ENCODE data around the gene KRT32. TPM values are rescaled to one million over a fixed set of nuclear protein-coding genes. Genes with fewer than 3 reads are reported as not detected.
A peak's percentile ranks its signal among the peaks of the same experiment; 100 is the strongest.

Gene KRT32
- total RNA-seq, 1 experiment from 2014 or later: not detected

- Histone ChIP-seq H3K27ac (no peak overlapping the region), H3K9me3 (replicated peaks) (no peaks in the 10 kb centered on the region), H3K36me3 (no peaks in the 10 kb centered on the region), H3K4me1 (replicated peaks) (no peaks in the 10 kb centered on the region), H3K27me3 (replicated peaks) (no peaks in the 10 kb centered on the region), H3K4me3 (no peak overlapping the region)
- DNase-seq (ENCODE audit: low read depth in 1 of 2, low spot score in 2 of 2): no peak
These were observed 18.0 kb upstream of the KRT32 start for GRCh38 chr17:41484920-41485904.

GRCh38 chr17:41483991-41484826 lies 17.0 kb upstream of the KRT32 start:
- no peaks in the 10 kb centered on the region for H3K4me1 ChIP-seq (replicated peaks)
- no peaks in the 10 kb centered on the region for H3K27me3 ChIP-seq (replicated peaks)
- no peak for DNase-seq (ENCODE audit: low read depth in 1 of 2, low spot score in 2 of 2)
- no peak overlapping the region for H3K27ac ChIP-seq
- H3K36me3 ChIP-seq: no peaks in the 10 kb centered on the region
- H3K4me3 ChIP-seq: no peak overlapping the region
- H3K9me3 ChIP-seq (replicated peaks): no peaks in the 10 kb centered on the region

- Histone ChIP-seq H3K9me3 (replicated peaks) (no peaks in the 10 kb centered on the region), H3K4me3 (no peak overlapping the region), H3K27me3 (replicated peaks) (no peaks in the 10 kb centered on the region), H3K4me1 (replicated peaks) (no peaks in the 10 kb centered on the region), H3K36me3 (no peaks in the 10 kb centered on the region), H3K27ac (no peak overlapping the region)
- DNase-seq (ENCODE audit: low read depth in 1 of 2, low spot score in 2 of 2): no peak
These were observed 16.3 kb upstream of the KRT32 start for GRCh38 chr17:41483531-41483930.

GRCh38 chr17:41481036-41481435 lies 13.8 kb upstream of the KRT32 start, which contains the start of gene KRT35:
KRT35 (minus strand) TSS chr17:41481151; CDS start chr17:41481097, 54 bp downstream.
- no peaks in the 10 kb centered on the region for H3K36me3 ChIP-seq
- DNase-seq (ENCODE audit: low read depth in 1 of 2, low spot score in 2 of 2): no peak

GRCh38 chr17:41480581-41480980 lies 13.4 kb upstream of the KRT32 start:
- Histone ChIP-seq H3K27ac (no peak overlapping the region), H3K4me3 (no peak overlapping the region), H3K9me3 (replicated peaks) (no peaks in the 10 kb centered on the region), H3K27me3 (replicated peaks) (no peaks in the 10 kb centered on the region), H3K4me1 (replicated peaks) (no peaks in the 10 kb centered on the region), H3K36me3 (no peaks in the 10 kb centered on the region)
- no peak for DNase-seq (ENCODE audit: low read depth in 1 of 2, low spot score in 2 of 2)

More at GRCh38 chr17:41481036-41481435, 13.8 kb upstream of the KRT32 start, which contains the start of gene KRT35:
- Histone ChIP-seq H3K4me3 (no peak within 1 kb of the TSS), H3K27ac (no peak within 1 kb of the TSS), H3K4me1 (replicated peaks) (no peaks in the 10 kb centered on the region), H3K27me3 (replicated peaks) (no peaks in the 10 kb centered on the region), H3K9me3 (replicated peaks) (no peaks in the 10 kb centered on the region)

- Histone ChIP-seq H3K36me3 (no peaks in the 10 kb centered on the region), H3K4me3 (no peak overlapping the region), H3K9me3 (replicated peaks) (no peaks in the 10 kb centered on the region), H3K27ac (no peak overlapping the region), H3K4me1 (replicated peaks) (no peaks in the 10 kb centered on the region), H3K27me3 (replicated peaks) (no peaks in the 10 kb centered on the region)
- no peak for DNase-seq (ENCODE audit: low read depth in 1 of 2, low spot score in 2 of 2)
These were observed 12.9 kb upstream of the KRT32 start for GRCh38 chr17:41480136-41480535.

- Histone ChIP-seq H3K36me3 (no peaks in the 10 kb centered on the region), H3K4me1 (replicated peaks) (no peaks in the 10 kb centered on the region), H3K27me3 (replicated peaks) (no peaks in the 10 kb centered on the region), H3K4me3 (no peak overlapping the region), H3K27ac (no peak overlapping the region), H3K9me3 (replicated peaks) (no peaks in the 10 kb centered on the region)
- no peak for DNase-seq (ENCODE audit: low read depth in 1 of 2, low spot score in 2 of 2)
These were observed 11.1 kb upstream of the KRT32 start for GRCh38 chr17:41478237-41478636.

- Histone ChIP-seq H3K27ac (no peak overlapping the region), H3K4me3 (no peak overlapping the region), H3K36me3 (no peaks in the 10 kb centered on the region), H3K27me3 (replicated peaks) (no peaks in the 10 kb centered on the region), H3K9me3 (replicated peaks) (no peaks in the 10 kb centered on the region), H3K4me1 (replicated peaks) (no peaks in the 10 kb centered on the region)
- no peak for DNase-seq (ENCODE audit: low read depth in 1 of 2, low spot score in 2 of 2)
These were observed 10.0 kb upstream of the KRT32 start for GRCh38 chr17:41476866-41477815.

- H3K36me3 ChIP-seq: no peaks in the 10 kb centered on the region
- no peak overlapping the region for H3K4me3 ChIP-seq
- H3K27me3 ChIP-seq (replicated peaks): no peaks in the 10 kb centered on the region
- H3K4me1 ChIP-seq (replicated peaks): no peaks in the 10 kb centered on the region
- no peak overlapping the region for H3K27ac ChIP-seq
- no peaks in the 10 kb centered on the region; the same call in 1 of the 2 replicates for H3K9me3 ChIP-seq (replicated peaks)
- DNase-seq (ENCODE audit: low read depth in 1 of 2, low spot score in 2 of 2): no peak
These were observed 8.2 kb upstream of the KRT32 start for GRCh38 chr17:41475421-41475820.

- no peaks in the 10 kb centered on the region for H3K36me3 ChIP-seq
- no peaks in the 10 kb centered on the region for H3K27me3 ChIP-seq (replicated peaks)
- H3K4me1 ChIP-seq (replicated peaks): no peaks in the 10 kb centered on the region
- no peak overlapping the region for H3K4me3 ChIP-seq
- no peaks in the 10 kb centered on the region; the same call in 1 of the 2 replicates for H3K9me3 ChIP-seq (replicated peaks)
- no peak for DNase-seq (ENCODE audit: low read depth in 1 of 2, low spot score in 2 of 2)
- H3K27ac ChIP-seq: no peak overlapping the region
These were observed 7.7 kb upstream of the KRT32 start for GRCh38 chr17:41474863-41475262.

GRCh38 chr17:41468346-41468745 lies 1.2 kb upstream of the KRT32 start:
- Histone ChIP-seq H3K27me3 (replicated peaks) (no peaks in the 10 kb centered on the region), H3K4me1 (replicated peaks) (no peaks in the 10 kb centered on the region; the same call in 1 of the 2 replicates), H3K4me3 (no peak overlapping the region), H3K9me3 (replicated peaks) (no peaks in the 10 kb centered on the region; the same call in 1 of the 2 replicates), H3K36me3 (no peaks in the 10 kb centered on the region), H3K27ac (no peak overlapping the region)
- no peak for DNase-seq (ENCODE audit: low read depth in 1 of 2, low spot score in 2 of 2)

GRCh38 chr17:41467561-41467960 lies 375 bp upstream of the KRT32 start:
- Histone ChIP-seq H3K4me1 (replicated peaks) (no peaks in the 10 kb centered on the region; the same call in 1 of the 2 replicates), H3K27ac (no peak overlapping the region), H3K36me3 (no peaks in the 10 kb centered on the region), H3K9me3 (replicated peaks) (no peaks in the 10 kb centered on the region; the same call in 1 of the 2 replicates), H3K4me3 (no peak overlapping the region), H3K27me3 (replicated peaks) (no peaks in the 10 kb centered on the region)
- DNase-seq (ENCODE audit: low read depth in 1 of 2, low spot score in 2 of 2): no peak

GRCh38 chr17:41464682-41465081 lies 2.5 kb downstream of the KRT32 start:
- H3K27me3 ChIP-seq (replicated peaks): no peaks in the 10 kb centered on the region
- H3K36me3 ChIP-seq: no peaks in the 10 kb centered on the region
- H3K4me1 ChIP-seq (replicated peaks): no peaks in the 10 kb centered on the region; the same call in 1 of the 2 replicates
- H3K9me3 ChIP-seq (replicated peaks): no peaks in the 10 kb centered on the region
- no peak overlapping the region for H3K4me3 ChIP-seq
- H3K27ac ChIP-seq: no peak overlapping the region
- DNase-seq (ENCODE audit: low read depth in 1 of 2, low spot score in 2 of 2): peak in 1 of 2 experiments; percentile 31
